Heart right ventricle (tissue), 16 donors: ENCODE results near the gene ERRFI1. TPM values are rescaled to one million over a fixed set of nuclear protein-coding genes. Genes with fewer than 3 reads are reported as not detected.
"Not testable (repeated sequence)": the region's sequence is repeated elsewhere in the genome, so short reads cannot be mapped to it uniquely, and the experiment has no call there.

Experiments
- ATAC-seq, 8 donors: fragments of 200-7000 bp; cut with Tn5 transposase; one replicate each; pipeline ENCODE4 v1.9.1; 2020; ENCODE audit warnings: mild to moderate bottlenecking in 8 of 8, moderate library complexity in 8 of 8, moderate number of reproducible peaks in 1 of 8
- DNase-seq, 2 donors: peaks; one replicate each; pipeline ENCODE4 v3.0.0-alpha.2; 2020
- H3K27ac ChIP-seq, 10 donors: fragments of 200-600 bp; sonication (generic) in 2 of 10; one replicate each; pipeline versions ENCODE4 v1.5.0 to v1.8.0; 2020 to 2022; ENCODE audit warnings: mild to moderate bottlenecking in 3 of 10
- H3K27me3 ChIP-seq, 7 donors: fragments of 200-600 bp; one replicate each; pipeline ENCODE4 v1.8.0; 2021 to 2022; ENCODE audit warnings: mild to moderate bottlenecking in 2 of 7
- H3K36me3 ChIP-seq, 9 donors: fragments of 200-600 bp; sonication (generic) in 1 of 9; one replicate each; pipeline versions ENCODE4 v1.5.0 to v1.8.0; 2020 to 2022; ENCODE audit warnings: mild to moderate bottlenecking in 2 of 9
- H3K4me1 ChIP-seq, 9 donors: fragments of 200-600 bp; sonication (generic) in 1 of 9; one replicate each; pipeline versions ENCODE4 v1.5.0 to v1.8.0; 2020 to 2022; ENCODE audit warnings: mild to moderate bottlenecking in 4 of 9
- H3K4me3 ChIP-seq, 10 donors: fragments of 200-600 bp; sonication (generic) in 2 of 10; one replicate each; pipeline versions ENCODE4 v1.5.0 to v1.8.0; 2020 to 2022; ENCODE audit warnings: mild to moderate bottlenecking in 7 of 10, moderate library complexity in 2 of 10
- H3K9me3 ChIP-seq, 11 donors: fragments of 200-600 bp in 10 of 11; sonication (generic) in 2 of 11; one replicate each; pipeline versions ENCODE4 v1.5.0 to v1.8.0; 2013 to 2022; ENCODE audit warnings: mild to moderate bottlenecking in 2 of 11, control low read depth in 1 of 11, moderate library complexity in 1 of 11
- CTCF ChIP-seq, 9 donors: fragments of 200-600 bp; sonication (generic) in 2 of 9; IDR thresholded peaks; one replicate each; pipeline versions ENCODE4 v1.5.0 to v1.8.0; 2021 to 2022; ENCODE audit warnings: antibody characterized with exemption in 9 of 9, mild to moderate bottlenecking in 5 of 9, moderate library complexity in 1 of 9
- WGBS, 2 donors: extraction: QIAGEN DNeasy Blood & Tissue Kit; methylation state at CpG; one replicate each; pipeline ENCODE4 v1.1.7; 2013; ENCODE audit warnings: inconsistent platforms in 1 of 2; 5-methylcytosine and 5-hydroxymethylcytosine counted together
- intact Hi-C, 10 donors: fragments of 100-400 bp; cut with DNase I; formaldehyde crosslinking; loops; one replicate each; pipeline versions ENCODE4 v1.11.1 to v1.14.2; 2022
- polyA plus RNA-seq, 2 donors: library from polyadenylated mRNA; stranded (reverse); fragments of 200-250 nt; gene quantifications; one replicate each; pipeline ENCODE4 v1.2.3, GENCODE V29; 2013
- total RNA-seq, 10 donors: library from RNA; stranded (reverse); fragmentation: NEBNext Ultra II Directional in 3 of 10; extraction: Animal tissue kit (Norgen Biotek cat#: 25700) in 3 of 10; gene quantifications; one replicate each; pipeline versions ENCODE4 v1.2.1 to v1.2.4, GENCODE V29; 2021 to 2023
- donor health status: Arrhythmogenic right ventricular cardiomyopathy.
- donor health status: ischemic (EF 13 %, LVEDD 7.1; RV severe dilation, severe dysfunction).
- donor health status: healthy with polysubstance abuse.
- donor health status: DM: no; HTN: yes; CAD: no.
- donor health status: DM: no; HTN: no; CAD: no.
- donor health status: ischemic (EF 25% LVEDD 6.9; RV normal size, moderate dysfunction).
- donor health status: ischemic (EF 25% LVEDD 5.7; RV mildly dilated, moderate dysfunction).
- donor health status: healthy.
- donor health status: DM: yes; HTN: yes; CAD: no.
- donor health status: Ischemic cardiomyopathy.
- donor health status: ischemic (EF 35%, LVEDD 5.7; RV mildly dilated, moderate dysfunction).
- donor health status: nonischemic (EF 11% LVEDD 7.7; RV severe dilation, severe dysfunction).
- donor health status: DM: yes; HTN: yes; CAD: no.
- donor health status: PGD.
- donor health status: ischemic (EF 29% LVEDD 5.4; RV normal size, mild dysfunction).
- donor health status: nonischemic (EF 23%, LVEDD 6.1; RV moderate dilation, normal function).

The ERRFI1 gene
- total and polyA plus RNA-seq, 12 donors = 5.8 to 17.5 (median 10.0) TPM

GRCh38 chr1:8055973-8056372, 29.9 kb upstream of the ERRFI1 start:
- H3K27me3 ChIP-seq = no peaks in the 10 kb centered on the region
- H3K27ac ChIP-seq = no peak overlapping the region
- no peak for TF ChIP-seq CTCF (IDR thresholded peaks at IDR 0.05)
- ATAC-seq (no peak), DNase-seq (no peak)
- H3K36me3 ChIP-seq = no peaks in the 10 kb centered on the region
- H3K4me1 ChIP-seq = peaks cover 0 to 4% (median 0%) of the 10 kb centered on the region in 9 donors
- no peaks in the 10 kb centered on the region for H3K9me3 ChIP-seq
- WGBS, 2 donors = 92 to 94% methylated on average over 4 of the region's 4 CpGs
- intact Hi-C loops = loop anchor here in 1 of 10 donors (10.0 kb wide), 1 partner anchor 159 kb away; no protein-coding TSS in a partner anchor
- no peak overlapping the region for H3K4me3 ChIP-seq

GRCh38 chr1:8053878-8054567, 27.9 kb upstream of the ERRFI1 start:
- intact Hi-C loops = loop anchor here in 1 of 10 donors (10.0 kb wide), 1 partner anchor 161 kb away; no protein-coding TSS in a partner anchor

GRCh38 chr1:8051650-8052049, 25.5 kb upstream of the ERRFI1 start:
- H3K4me3 ChIP-seq = no peak overlapping the region
- DNase-seq = no peak
- no peaks in the 10 kb centered on the region for H3K27me3 ChIP-seq
- no peak for ATAC-seq
- H3K4me1 ChIP-seq = peaks cover 0 to 25% (median 3%) of the 10 kb centered on the region in 9 donors
- WGBS, 2 donors = 92 to 93% methylated on average over 4 of the region's 4 CpGs
- intact Hi-C loops = loop anchor here in 1 of 10 donors (10.0 kb wide), 1 partner anchor 163 kb away; no protein-coding TSS in a partner anchor
- no peak for TF ChIP-seq CTCF (IDR thresholded peaks at IDR 0.05)
- H3K36me3 ChIP-seq = no peaks in the 10 kb centered on the region
- H3K9me3 ChIP-seq = no peaks in the 10 kb centered on the region
- no peak overlapping the region for H3K27ac ChIP-seq

More at GRCh38 chr1:8053878-8054567, 27.9 kb upstream of the ERRFI1 start:
- 79% methylated on average over 5 of the region's 5 CpGs for whole genome bisulfite sequencing, 2 donors
- ATAC-seq (no peak), DNase-seq (no peak)
- TF ChIP-seq CTCF (IDR thresholded peaks at IDR 0.05) = no peak
- Histone ChIP-seq H3K27ac (no peak overlapping the region), H3K27me3 (no peaks in the 10 kb centered on the region), H3K36me3 (no peaks in the 10 kb centered on the region), H3K4me1 (peaks cover 0 to 4% (median 0%) of the 10 kb centered on the region in 9 donors), H3K9me3 (no peaks in the 10 kb centered on the region), H3K4me3 (no peak overlapping the region)

- Histone ChIP-seq H3K27ac (peak overlapping the region in 1 of 10 donors; percentile 68), H3K4me1 (peaks cover 0 to 30% (median 3%) of the 10 kb centered on the region in 9 donors)
- DNase-seq, H3K27me3 ChIP-seq, ATAC-seq, H3K9me3 ChIP-seq, H3K4me3 ChIP-seq, H3K36me3 ChIP-seq: not testable (repeated sequence)
- 96 to 98% methylated on average over 4 of the region's 4 CpGs for WGBS, 2 donors
- intact Hi-C loops = loop anchor here in 1 of 10 donors (10.0 kb wide), 1 partner anchor 86 kb away; no protein-coding TSS in a partner anchor
Observed at GRCh38 chr1:8049229-8049628, 23.1 kb upstream of the ERRFI1 start.
